ENCODE results near the gene NEK6.

DNA sequence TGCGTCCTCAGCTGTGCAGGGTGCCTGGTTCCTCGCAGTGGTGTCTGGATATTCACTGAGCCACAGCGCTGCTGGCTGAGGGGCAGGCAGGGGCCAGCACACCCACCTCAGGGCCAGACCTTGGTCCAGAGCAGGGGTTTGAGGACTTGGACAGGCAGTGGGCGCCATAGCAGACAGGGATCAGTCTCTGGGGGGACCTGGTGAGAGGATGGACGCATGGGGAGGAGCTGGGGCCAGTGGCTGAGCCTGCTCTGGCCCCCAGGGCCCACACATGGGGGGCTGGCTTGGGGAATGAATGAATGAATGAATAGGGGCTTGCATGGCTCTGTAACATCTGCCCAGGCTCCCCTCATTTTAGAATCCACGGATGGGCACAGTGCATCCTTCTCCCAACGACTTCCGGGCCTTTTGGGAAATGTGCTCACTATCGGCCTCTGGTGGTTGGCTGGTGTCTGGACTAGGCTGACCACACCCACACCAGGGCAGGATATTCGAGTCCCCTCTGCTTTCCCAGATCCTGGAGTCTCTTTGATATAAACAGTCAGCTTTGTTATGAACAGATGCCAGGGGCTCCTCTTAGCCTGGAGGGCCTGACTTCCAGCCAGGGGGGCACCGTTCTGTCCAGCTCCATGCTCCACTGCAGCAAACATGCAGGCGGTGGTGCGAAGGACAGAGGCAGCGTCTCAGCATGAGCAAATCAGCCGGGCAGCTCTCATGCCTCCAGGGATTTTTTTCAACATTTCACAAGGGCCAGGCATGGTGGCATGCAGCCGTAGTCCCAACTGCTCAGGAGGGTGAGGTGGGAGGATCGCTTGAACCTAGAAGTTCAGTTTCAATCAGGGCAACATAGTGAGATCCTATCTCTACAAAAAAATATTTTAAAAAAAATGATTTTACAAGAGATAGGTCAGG, 62.6 kb downstream of the NEK6 start:
- TF ChIP-seq YY1 (IDR thresholded peaks at IDR 0.05; ENCODE audit: low read depth, low read length) (no peak), CREB1 (IDR thresholded peaks at IDR 0.05; ENCODE audit: low read depth) (0 out of 2 replicates have a peak, but pooled peaks have one; percentile 16), POLR2AphosphoS5 (IDR thresholded peaks at IDR 0.05; ENCODE audit: low read length) (no peak), MXI1 (IDR thresholded peaks at IDR 0.05; ENCODE audit: low read depth, low read length) (no peak), CBX5 (IDR thresholded peaks at IDR 0.05; ENCODE audit: low read depth) (no peak), CBFB (IDR thresholded peaks at IDR 0.05; ENCODE audit: low read depth) (no peak), SUZ12 (IDR thresholded peaks at IDR 0.05; ENCODE audit: unreplicated experiment) (no peak), KAT2A (conservative IDR thresholded peaks at IDR 0.05; ENCODE audit: control insufficient read depth, low read depth, low read length) (no peak)
- TF ChIP-seq, protein P1, sequence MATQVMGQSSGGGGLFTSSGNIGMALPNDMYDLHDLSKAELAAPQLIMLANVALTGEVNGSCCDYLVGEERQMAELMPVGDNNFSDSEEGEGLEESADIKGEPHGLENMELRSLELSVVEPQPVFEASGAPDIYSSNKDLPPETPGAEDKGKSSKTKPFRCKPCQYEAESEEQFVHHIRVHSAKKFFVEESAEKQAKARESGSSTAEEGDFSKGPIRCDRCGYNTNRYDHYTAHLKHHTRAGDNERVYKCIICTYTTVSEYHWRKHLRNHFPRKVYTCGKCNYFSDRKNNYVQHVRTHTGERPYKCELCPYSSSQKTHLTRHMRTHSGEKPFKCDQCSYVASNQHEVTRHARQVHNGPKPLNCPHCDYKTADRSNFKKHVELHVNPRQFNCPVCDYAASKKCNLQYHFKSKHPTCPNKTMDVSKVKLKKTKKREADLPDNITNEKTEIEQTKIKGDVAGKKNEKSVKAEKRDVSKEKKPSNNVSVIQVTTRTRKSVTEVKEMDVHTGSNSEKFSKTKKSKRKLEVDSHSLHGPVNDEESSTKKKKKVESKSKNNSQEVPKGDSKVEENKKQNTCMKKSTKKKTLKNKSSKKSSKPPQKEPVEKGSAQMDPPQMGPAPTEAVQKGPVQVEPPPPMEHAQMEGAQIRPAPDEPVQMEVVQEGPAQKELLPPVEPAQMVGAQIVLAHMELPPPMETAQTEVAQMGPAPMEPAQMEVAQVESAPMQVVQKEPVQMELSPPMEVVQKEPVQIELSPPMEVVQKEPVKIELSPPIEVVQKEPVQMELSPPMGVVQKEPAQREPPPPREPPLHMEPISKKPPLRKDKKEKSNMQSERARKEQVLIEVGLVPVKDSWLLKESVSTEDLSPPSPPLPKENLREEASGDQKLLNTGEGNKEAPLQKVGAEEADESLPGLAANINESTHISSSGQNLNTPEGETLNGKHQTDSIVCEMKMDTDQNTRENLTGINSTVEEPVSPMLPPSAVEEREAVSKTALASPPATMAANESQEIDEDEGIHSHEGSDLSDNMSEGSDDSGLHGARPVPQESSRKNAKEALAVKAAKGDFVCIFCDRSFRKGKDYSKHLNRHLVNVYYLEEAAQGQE (IDR thresholded peaks at IDR 0.05; ENCODE audit: low read depth, low read length), result no peak
- TF ChIP-seq, protein P2, sequence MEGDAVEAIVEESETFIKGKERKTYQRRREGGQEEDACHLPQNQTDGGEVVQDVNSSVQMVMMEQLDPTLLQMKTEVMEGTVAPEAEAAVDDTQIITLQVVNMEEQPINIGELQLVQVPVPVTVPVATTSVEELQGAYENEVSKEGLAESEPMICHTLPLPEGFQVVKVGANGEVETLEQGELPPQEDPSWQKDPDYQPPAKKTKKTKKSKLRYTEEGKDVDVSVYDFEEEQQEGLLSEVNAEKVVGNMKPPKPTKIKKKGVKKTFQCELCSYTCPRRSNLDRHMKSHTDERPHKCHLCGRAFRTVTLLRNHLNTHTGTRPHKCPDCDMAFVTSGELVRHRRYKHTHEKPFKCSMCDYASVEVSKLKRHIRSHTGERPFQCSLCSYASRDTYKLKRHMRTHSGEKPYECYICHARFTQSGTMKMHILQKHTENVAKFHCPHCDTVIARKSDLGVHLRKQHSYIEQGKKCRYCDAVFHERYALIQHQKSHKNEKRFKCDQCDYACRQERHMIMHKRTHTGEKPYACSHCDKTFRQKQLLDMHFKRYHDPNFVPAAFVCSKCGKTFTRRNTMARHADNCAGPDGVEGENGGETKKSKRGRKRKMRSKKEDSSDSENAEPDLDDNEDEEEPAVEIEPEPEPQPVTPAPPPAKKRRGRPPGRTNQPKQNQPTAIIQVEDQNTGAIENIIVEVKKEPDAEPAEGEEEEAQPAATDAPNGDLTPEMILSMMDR (IDR thresholded peaks at IDR 0.05 in 2 of 3, conservative IDR thresholded peaks at IDR 0.05 in 1 of 3; ENCODE audit: control insufficient read depth in 2 of 3, extremely low read depth in 1 of 3, insufficient read depth in 1 of 3, low read depth in 3 of 3, low read length in 3 of 3), result peak; percentile 65 to 85 (median 80)
- TF ChIP-seq, protein P3, sequence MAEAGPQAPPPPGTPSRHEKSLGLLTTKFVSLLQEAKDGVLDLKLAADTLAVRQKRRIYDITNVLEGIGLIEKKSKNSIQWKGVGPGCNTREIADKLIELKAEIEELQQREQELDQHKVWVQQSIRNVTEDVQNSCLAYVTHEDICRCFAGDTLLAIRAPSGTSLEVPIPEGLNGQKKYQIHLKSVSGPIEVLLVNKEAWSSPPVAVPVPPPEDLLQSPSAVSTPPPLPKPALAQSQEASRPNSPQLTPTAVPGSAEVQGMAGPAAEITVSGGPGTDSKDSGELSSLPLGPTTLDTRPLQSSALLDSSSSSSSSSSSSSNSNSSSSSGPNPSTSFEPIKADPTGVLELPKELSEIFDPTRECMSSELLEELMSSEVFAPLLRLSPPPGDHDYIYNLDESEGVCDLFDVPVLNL (IDR thresholded peaks at IDR 0.05; ENCODE audit: low read depth, low read length), result no peak

All from GM12878 (cell line).